SH-SY5Y (cell line): Measurements from ENCODE around the gene SKA2.

Experiments used
- GATA2 ChIP-seq: IDR thresholded peaks from 2 replicates; pipeline ENCODE4 v1.6.1; 2011; ENCODE audit warnings: mild to moderate bottlenecking, low read depth, low read length
- GATA3 ChIP-seq: IDR thresholded peaks from 2 replicates; pipeline ENCODE4 v1.6.1; 2011; ENCODE audit warnings: low read depth, mild to moderate bottlenecking, low read length, moderate library complexity

GRCh38 chr17:59067340-59067739 is 87.6 kb downstream of the SKA2 start:
- TF ChIP-seq GATA3 (no peak), GATA2 (no peak)
